ENCODE results near the gene AARS2. TPM values are rescaled to one million over a fixed set of nuclear protein-coding genes. Genes with fewer than 3 reads are reported as not detected.

The AARS2 gene
- total RNA-seq, 1 experiment from 2014 or later: 21.7 TPM

DNA sequence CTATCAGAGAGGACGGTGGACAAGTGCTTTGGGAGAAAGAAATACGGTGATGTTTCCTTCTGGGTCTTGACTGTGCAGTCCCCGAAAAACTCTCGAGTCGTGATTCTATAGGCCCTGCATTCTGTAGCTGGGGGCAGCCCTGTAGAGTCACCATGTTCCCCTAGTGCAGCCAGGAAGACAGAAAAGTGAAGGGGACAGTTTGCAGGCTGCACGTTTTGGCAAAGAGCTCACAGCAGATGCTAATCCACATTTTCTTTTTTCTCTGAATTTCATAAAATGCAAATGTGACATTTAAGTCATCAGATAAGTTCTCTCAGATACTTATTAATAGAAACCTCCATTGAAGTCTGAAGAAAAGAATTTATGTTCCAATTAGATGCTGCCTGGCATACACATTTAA is 48.8 kb upstream of the AARS2 start:
- H3K27me3 Mint-ChIP-seq (ENCODE audit: low read depth): peaks cover 1% of the 10 kb centered on the region
- H2AFZ ChIP-seq (ENCODE audit: low read length): no peak overlapping the region

More for the DNA sequence above, 48.8 kb upstream of the AARS2 start:
- H3K23me2 ChIP-seq (ENCODE audit: insufficient read length, low read depth, low read length, poor library complexity, severe bottlenecking): no peaks in the 10 kb centered on the region
- TF ChIP-seq, protein P1, sequence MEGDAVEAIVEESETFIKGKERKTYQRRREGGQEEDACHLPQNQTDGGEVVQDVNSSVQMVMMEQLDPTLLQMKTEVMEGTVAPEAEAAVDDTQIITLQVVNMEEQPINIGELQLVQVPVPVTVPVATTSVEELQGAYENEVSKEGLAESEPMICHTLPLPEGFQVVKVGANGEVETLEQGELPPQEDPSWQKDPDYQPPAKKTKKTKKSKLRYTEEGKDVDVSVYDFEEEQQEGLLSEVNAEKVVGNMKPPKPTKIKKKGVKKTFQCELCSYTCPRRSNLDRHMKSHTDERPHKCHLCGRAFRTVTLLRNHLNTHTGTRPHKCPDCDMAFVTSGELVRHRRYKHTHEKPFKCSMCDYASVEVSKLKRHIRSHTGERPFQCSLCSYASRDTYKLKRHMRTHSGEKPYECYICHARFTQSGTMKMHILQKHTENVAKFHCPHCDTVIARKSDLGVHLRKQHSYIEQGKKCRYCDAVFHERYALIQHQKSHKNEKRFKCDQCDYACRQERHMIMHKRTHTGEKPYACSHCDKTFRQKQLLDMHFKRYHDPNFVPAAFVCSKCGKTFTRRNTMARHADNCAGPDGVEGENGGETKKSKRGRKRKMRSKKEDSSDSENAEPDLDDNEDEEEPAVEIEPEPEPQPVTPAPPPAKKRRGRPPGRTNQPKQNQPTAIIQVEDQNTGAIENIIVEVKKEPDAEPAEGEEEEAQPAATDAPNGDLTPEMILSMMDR (conservative IDR thresholded peaks at IDR 0.05): no peak
- no peaks in the 10 kb centered on the region for H3K9me3 ChIP-seq (ENCODE audit: control insufficient read depth, low read depth, low read length)
- no peaks in the 10 kb centered on the region for H3K79me2 ChIP-seq (ENCODE audit: insufficient read depth, low read length)
- H2BK20ac ChIP-seq (ENCODE audit: low read depth, low read length, poor library complexity, severe bottlenecking): no peak overlapping the region
- no peak overlapping the region for H2BK120ac ChIP-seq (ENCODE audit: low read depth, low read length, poor library complexity, severe bottlenecking)
- DNase-seq: no peak
- no peak overlapping the region for H3K4me2 ChIP-seq (ENCODE audit: insufficient read depth, insufficient read length, low read length)
- H3K4me1 ChIP-seq (ENCODE audit: insufficient read depth, low read length): no peaks in the 10 kb centered on the region
- no peak overlapping the region for H2BK12ac ChIP-seq (ENCODE audit: insufficient read length, low read depth, low read length)
- H3K27ac Mint-ChIP-seq: no peak overlapping the region
- H2BK15ac ChIP-seq (ENCODE audit: low read depth, low read length): no peak overlapping the region
- no peak overlapping the region for H2BK5ac ChIP-seq (ENCODE audit: insufficient read length, low read length)
- H3K14ac ChIP-seq (ENCODE audit: insufficient read depth, low read length): no peak overlapping the region
- H4K5ac ChIP-seq (ENCODE audit: insufficient read length, low read depth, low read length): no peak overlapping the region
- H3K9me3 Mint-ChIP-seq: no peaks in the 10 kb centered on the region
- no peak overlapping the region for H3T11ph ChIP-seq (ENCODE audit: low read length)
- no peak overlapping the region for H3K56ac ChIP-seq (ENCODE audit: insufficient read length, low read depth, low read length)
- WGBS (ENCODE audit: extremely low coverage, insufficient read length, low lambda C conversion rate): no CpG with 5 or more reads among the region's 6 CpGs
- no peak overlapping the region for H3K18ac ChIP-seq (ENCODE audit: insufficient read length, low read depth, low read length)
- no peak overlapping the region for H4K8ac ChIP-seq (replicated peaks; ENCODE audit: insufficient read length, low read depth, low read length)
- H3K4me3 Mint-ChIP-seq: no peak overlapping the region
- H3K79me1 ChIP-seq (ENCODE audit: insufficient read depth, low read depth, low read length, poor library complexity, severe bottlenecking): no peaks in the 10 kb centered on the region
- no peaks in the 10 kb centered on the region for H3K27me3 ChIP-seq (ENCODE audit: insufficient read depth, low read length)
- no peak overlapping the region for H3K4ac ChIP-seq (ENCODE audit: low read depth, low read length)
- no peaks in the 10 kb centered on the region for H3K36me3 Mint-ChIP-seq (ENCODE audit: insufficient read depth in 1 of 3, low read depth in 3 of 3)
- H2AK5ac ChIP-seq (ENCODE audit: insufficient read length, low read length): no peak overlapping the region
- peaks cover 0 to 4% of the 10 kb centered on the region in 2 experiments; a peak in 1 of 4 replicates for H3K4me1 Mint-ChIP-seq
- no peak overlapping the region for H3K23ac ChIP-seq (ENCODE audit: insufficient read length, low read depth, low read length)
- H3K9ac ChIP-seq (ENCODE audit: extremely low read depth, insufficient read length, low read length): no peak overlapping the region
- no peak overlapping the region for H4K91ac ChIP-seq (ENCODE audit: insufficient read length, low read depth, low read length)
- no peaks in the 10 kb centered on the region for H4K20me1 ChIP-seq (ENCODE audit: control insufficient read depth, insufficient read depth, insufficient read length)
- no peak overlapping the region for H3K27ac ChIP-seq (ENCODE audit: insufficient read length, low read depth, low read length)

All from H9 (cell line).